A549 (cell line): ENCODE results near the gene IDH2.

Source experiments
- CTCF ChIP-seq: fragments of >200 bp; sonication (Bioruptor Twin); formaldehyde crosslinking; IDR thresholded peaks from 3 replicates; pipeline ENCODE4 v1.5.1; 2016
- HDAC2 ChIP-seq: fragments of 200-600 bp; sonication (generic); IDR thresholded peaks from 2 replicates; pipeline ENCODE4 v1.6.1; 2016

- TF ChIP-seq HDAC2 = no peak
- no peak for TF ChIP-seq CTCF
Observed at GRCh38 chr15:90095521-90095959, 6.7 kb downstream of the IDH2 start.
